HCT116 (cell line): ENCODE data around the gene PANK4. TPM values are rescaled to one million over a fixed set of nuclear protein-coding genes. Genes with fewer than 3 reads are reported as not detected.

Source experiments
- ATAC-seq: fragments of 200-7000 bp; cut with Tn5 transposase; 2 replicates; pipeline ENCODE4 v1.9.1; 2020; ENCODE audit warnings: mild to moderate bottlenecking, moderate library complexity
- BruUV-seq: library from RNA; stranded (reverse); fragments of 400-500 nt; replicated peaks from 2 replicates; lab custom pipeline; 2021; lab: Mats Ljungman, UMichigan
- CTCF ChIA-PET: fragments of 300-600 bp; sonication (Branson Sonifier 250); formaldehyde crosslinking; loops from one replicate; lab custom pipeline; 2021; ENCODE audit warnings: antibody characterized with exemption; lab: Charles Lee
- POLR2A ChIA-PET: fragments of 300-600, 350-600 bp; sonication (Branson Sonifier 250); formaldehyde crosslinking; loops from one replicate; lab custom pipeline; 2021; ENCODE audit warnings: antibody characterized with exemption; lab: Charles Lee
- RAD21 ChIA-PET, 2 experiments: fragments of 300-600 bp; sonication (Branson Sonifier 250); formaldehyde crosslinking; loops; one replicate each; lab custom pipeline; 2023; ENCODE audit warnings: low total read pairs in 2 of 2; ENCODE audit not compliant: uncharacterized antibody in 2 of 2, unreplicated experiment in 2 of 2, low non-redundant PET in 1 of 2; lab: Charles Lee
- DNase-seq: peaks from one replicate; pipeline ENCODE4 v3.0.0-alpha.2; 2010; ENCODE audit warnings: low read depth, low spot score
- H2AFZ ChIP-seq: fragments of 200-600 bp; shearing (Covaris generic), sonication (generic); 2 replicates; pipeline ENCODE4 v1.6.1; 2017; ENCODE audit warnings: low read depth, mixed run types, mixed read lengths, antibody characterized with exemption, low read length; ENCODE audit not compliant: poor library complexity, severe bottlenecking
- H3K27ac ChIP-seq: 2 replicates; pipeline ENCODE4 v1.5.1; 2012; ENCODE audit warnings: low read depth, low read length
- H3K27me3 ChIP-seq: fragments of 200-600 bp; sonication (generic); 2 replicates; pipeline ENCODE4 v1.6.1; 2016; ENCODE audit warnings: mixed run types, low read length, mixed read lengths; ENCODE audit not compliant: insufficient read depth
- H3K36me3 ChIP-seq, 2 experiments: fragments of 200-500 bp in 1 of 2; fragments of 200-600 bp in 1 of 2; sonication (Bioruptor generic) in 1 of 2; sonication (generic) in 1 of 2; 2 replicates each; pipeline versions ENCODE4 v1.5.1 to v1.6.1; 2014 to 2016; ENCODE audit warnings: low read length in 2 of 2, inconsistent platforms in 1 of 2, mixed read lengths in 1 of 2, mixed run types in 1 of 2; ENCODE audit not compliant: insufficient read depth in 2 of 2, control insufficient read depth in 1 of 2
- H3K4me1 ChIP-seq, 2 experiments: fragments of 200-600 bp in 1 of 2; sonication (generic) in 1 of 2; 2 replicates each; pipeline versions ENCODE4 v1.5.1 to v1.6.1; 2012 to 2017; ENCODE audit warnings: low read length in 2 of 2, inconsistent platforms in 1 of 2, mild to moderate bottlenecking in 1 of 2, mixed read lengths in 1 of 2, mixed run types in 1 of 2, moderate library complexity in 1 of 2; ENCODE audit not compliant: insufficient read depth in 2 of 2, control insufficient read depth in 1 of 2
- H3K4me2 ChIP-seq: fragments of 200-600 bp; sonication (generic); 2 replicates; pipeline ENCODE4 v1.6.1; 2017; ENCODE audit warnings: mixed run types, low read length, mixed read lengths
- H3K4me3 ChIP-seq, 2 experiments: fragments of 200-600 bp in 1 of 2; sonication (generic) in 1 of 2; replicated peaks in 1 of 2; 2 replicates each; pipeline ENCODE4 v1.5.1; 2011 to 2016; ENCODE audit warnings: low read length in 2 of 2, control low read depth in 1 of 2, low read depth in 1 of 2, mild to moderate bottlenecking in 1 of 2, mixed read lengths in 1 of 2, mixed run types in 1 of 2
- H3K79me2 ChIP-seq: fragments of 200-600 bp; sonication (generic); 2 replicates; pipeline ENCODE4 v1.6.1; 2017; ENCODE audit warnings: mild to moderate bottlenecking, mixed run types, low read length, moderate library complexity, mixed read lengths; ENCODE audit not compliant: insufficient read depth
- H3K9ac ChIP-seq: fragments of 200-600 bp; sonication (generic); 2 replicates; pipeline ENCODE4 v1.6.1; 2016; ENCODE audit warnings: low read length, mixed read lengths
- H3K9me2 ChIP-seq: fragments of 200-600 bp; sonication (generic), shearing (Covaris generic); 2 replicates; pipeline ENCODE4 v1.6.1; 2017; ENCODE audit warnings: mixed run types, mild to moderate bottlenecking, moderate library complexity; ENCODE audit not compliant: insufficient read depth
- H3K9me3 ChIP-seq, 2 experiments: fragments of 200-500 bp in 1 of 2; fragments of 200-600 bp in 1 of 2; sonication (Bioruptor generic) in 1 of 2; sonication (generic) in 1 of 2; 2 replicates each; pipeline ENCODE4 v1.6.1; 2014 to 2017; ENCODE audit warnings: low read length in 2 of 2, mixed read lengths in 2 of 2, inconsistent platforms in 1 of 2, low read depth in 1 of 2, mild to moderate bottlenecking in 1 of 2, mixed run types in 1 of 2, moderate library complexity in 1 of 2; ENCODE audit not compliant: control insufficient read depth in 1 of 2, insufficient read depth in 1 of 2
- H4K20me1 ChIP-seq: fragments of 200-600 bp; sonication (generic), shearing (Covaris generic); 2 replicates; pipeline ENCODE4 v1.6.1; 2017; ENCODE audit warnings: mixed run types, mild to moderate bottlenecking, moderate library complexity; ENCODE audit not compliant: insufficient read depth
- CEBPB ChIP-seq: IDR thresholded peaks from 2 replicates; pipeline ENCODE4 v1.6.1; 2012; ENCODE audit warnings: low read depth
- CTCF ChIP-seq, 3 experiments: fragments of 200-600 bp in 1 of 3; sonication (generic) in 1 of 3; IDR thresholded peaks in 2 of 3; conservative IDR thresholded peaks in 1 of 3; 2 replicates each; pipeline ENCODE4 v1.5.1; 2012 to 2017; ENCODE audit warnings: low read depth in 2 of 3, low read length in 2 of 3, antibody characterized with exemption in 1 of 3, borderline replicate concordance in 1 of 3, control low read depth in 1 of 3, mild to moderate bottlenecking in 1 of 3, mixed read lengths in 1 of 3, mixed run types in 1 of 3, moderate library complexity in 1 of 3; ENCODE audit not compliant: insufficient read depth in 1 of 3
- EGR1 ChIP-seq: IDR thresholded peaks from 2 replicates; pipeline ENCODE4 v1.6.1; 2012; ENCODE audit warnings: low read depth
- POLR2AphosphoS5 ChIP-seq: IDR thresholded peaks from 2 replicates; pipeline ENCODE4 v1.6.1; 2011; ENCODE audit warnings: mild to moderate bottlenecking, low read depth, low read length, moderate library complexity
- RAD21 ChIP-seq: IDR thresholded peaks from 2 replicates; pipeline ENCODE4 v1.6.1; 2012; ENCODE audit warnings: low read depth, mild to moderate bottlenecking
- intact Hi-C: fragments of 100-400 bp; cut with micrococcal nuclease; formaldehyde crosslinking; loops from 2 replicates; pipeline ENCODE4 v1.10.0; 2022
- total RNA-seq: library from RNA; stranded (reverse); gene quantifications from one replicate; pipeline ENCODE4 v1.2.1, GENCODE V29; 2021; ENCODE audit not compliant: unreplicated experiment

PANK4 gene
- total RNA-seq, 1 experiment from 2014 or later = 38.5 TPM

- POLR2A ChIA-PET = no interaction called here
Measured at GRCh38 chr1:2480236-2480985, 46.0 kb downstream of the PANK4 start.

GRCh38 chr1:2479618-2480017 lies 46.8 kb downstream of the PANK4 start:
- no peak overlapping the region for H3K4me2 ChIP-seq
- H3K27ac ChIP-seq = no peak overlapping the region
- H3K9me2 ChIP-seq = no peaks in the 10 kb centered on the region
- no peak overlapping the region for H3K9ac ChIP-seq
- H3K4me3 ChIP-seq = no peak overlapping the region
- ChIA-PET CTCF (no interaction called here), RAD21 (no interaction called here), POLR2A (no interaction called here)
- no peaks in the 10 kb centered on the region for H3K27me3 ChIP-seq
- ATAC-seq = no peak
- no peaks in the 10 kb centered on the region for H3K4me1 ChIP-seq
- no TSS peak for BruUV-seq
- no peak for TF ChIP-seq CEBPB
- no peak for TF ChIP-seq RAD21
- TF ChIP-seq CTCF (IDR thresholded peaks at IDR 0.05 in 2 of 3, conservative IDR thresholded peaks at IDR 0.05 in 1 of 3; ENCODE audit: borderline replicate concordance in 1 of 3, insufficient read depth in 1 of 3, low read depth in 2 of 3, low read length in 2 of 3) = no peak
- TF ChIP-seq EGR1 = no peak
- no peak for TF ChIP-seq POLR2AphosphoS5
- no peaks in the 10 kb centered on the region for H4K20me1 ChIP-seq
- no peaks in the 10 kb centered on the region for H3K79me2 ChIP-seq
- H2AFZ ChIP-seq = no peak overlapping the region
- H3K36me3 ChIP-seq = no peaks in the 10 kb centered on the region
- no peak for DNase-seq
- intact Hi-C loops = no loop called here
- H3K9me3 ChIP-seq = no peaks in the 10 kb centered on the region

More at GRCh38 chr1:2480236-2480985, 46.0 kb downstream of the PANK4 start:
- H3K27me3 ChIP-seq = no peaks in the 10 kb centered on the region
- no peak overlapping the region for H2AFZ ChIP-seq
- no peak overlapping the region for H3K4me2 ChIP-seq
- RAD21 ChIA-PET = no interaction called here
- H3K9ac ChIP-seq = no peak overlapping the region
- DNase-seq (no peak), ATAC-seq (no peak)
- CTCF ChIA-PET = no interaction called here
- no peaks in the 10 kb centered on the region for H4K20me1 ChIP-seq
- no peak overlapping the region for H3K27ac ChIP-seq
- H3K4me1 ChIP-seq = no peaks in the 10 kb centered on the region
- no peaks in the 10 kb centered on the region for H3K9me2 ChIP-seq
- no TSS peak for BruUV-seq
- no peaks in the 10 kb centered on the region for H3K9me3 ChIP-seq
- intact Hi-C loops = no loop called here
- no peaks in the 10 kb centered on the region for H3K79me2 ChIP-seq
- no peaks in the 10 kb centered on the region for H3K36me3 ChIP-seq
- TF ChIP-seq POLR2AphosphoS5 = no peak
- H3K4me3 ChIP-seq = no peak overlapping the region
